ENCODE measurements around the gene DAW1. TPM values are rescaled to one million over a fixed set of nuclear protein-coding genes. Genes with fewer than 3 reads are reported as not detected.

The DAW1 gene
- total RNA-seq, 1 experiment from 2014 or later: 1.5 TPM

DNA sequence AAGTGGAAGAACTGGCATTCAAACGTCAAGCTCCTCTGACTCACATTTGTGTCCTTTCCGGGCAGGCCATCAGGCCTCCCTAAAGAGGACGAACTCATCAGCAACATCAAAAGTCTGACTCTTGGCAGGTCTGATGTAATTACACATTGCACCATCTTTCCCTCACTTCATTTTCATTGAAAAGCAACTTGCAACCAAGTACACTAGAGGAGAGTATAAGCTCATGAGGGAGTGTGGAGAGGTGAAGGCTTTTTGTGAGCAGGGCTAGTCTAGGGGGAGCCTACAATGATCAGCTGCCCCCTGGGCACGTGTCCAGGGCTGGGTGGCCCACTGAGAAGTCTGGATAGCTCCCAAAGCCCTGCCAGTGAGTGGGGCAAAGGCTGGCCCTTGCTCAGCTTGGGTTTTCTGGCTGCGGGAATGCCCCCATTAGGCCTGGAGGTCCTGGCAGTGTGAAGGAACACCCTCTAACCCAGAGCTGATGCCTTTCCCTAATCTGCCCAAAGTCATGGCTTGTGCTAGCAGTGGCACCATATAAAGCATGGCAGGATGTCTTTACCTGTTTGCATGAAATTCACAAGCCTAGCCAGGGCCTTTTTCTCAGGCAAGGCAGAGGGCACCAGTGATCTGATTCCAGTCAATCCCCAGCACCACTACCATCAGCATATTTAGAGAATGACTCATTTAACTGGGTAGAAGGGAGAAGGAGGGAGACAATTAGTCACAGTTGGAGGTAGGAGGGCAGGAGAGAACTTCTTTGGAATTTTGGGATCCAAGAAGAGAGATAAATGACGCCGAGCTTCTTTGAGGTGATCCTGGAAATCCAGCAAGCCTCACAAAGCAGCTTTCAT is 8.5 kb upstream of the DAW1 start:
- peaks cover 7% of the 10 kb centered on the region for H3F3A ChIP-seq (ENCODE audit: low read length, unreplicated experiment)
- peak overlapping the region; percentile 76 for H3K4me2 ChIP-seq (ENCODE audit: low read length)
- no peak for TF ChIP-seq EZH2 (IDR thresholded peaks at IDR 0.05; ENCODE audit: low read length, unreplicated experiment)
- TF ChIP-seq, protein P1, sequence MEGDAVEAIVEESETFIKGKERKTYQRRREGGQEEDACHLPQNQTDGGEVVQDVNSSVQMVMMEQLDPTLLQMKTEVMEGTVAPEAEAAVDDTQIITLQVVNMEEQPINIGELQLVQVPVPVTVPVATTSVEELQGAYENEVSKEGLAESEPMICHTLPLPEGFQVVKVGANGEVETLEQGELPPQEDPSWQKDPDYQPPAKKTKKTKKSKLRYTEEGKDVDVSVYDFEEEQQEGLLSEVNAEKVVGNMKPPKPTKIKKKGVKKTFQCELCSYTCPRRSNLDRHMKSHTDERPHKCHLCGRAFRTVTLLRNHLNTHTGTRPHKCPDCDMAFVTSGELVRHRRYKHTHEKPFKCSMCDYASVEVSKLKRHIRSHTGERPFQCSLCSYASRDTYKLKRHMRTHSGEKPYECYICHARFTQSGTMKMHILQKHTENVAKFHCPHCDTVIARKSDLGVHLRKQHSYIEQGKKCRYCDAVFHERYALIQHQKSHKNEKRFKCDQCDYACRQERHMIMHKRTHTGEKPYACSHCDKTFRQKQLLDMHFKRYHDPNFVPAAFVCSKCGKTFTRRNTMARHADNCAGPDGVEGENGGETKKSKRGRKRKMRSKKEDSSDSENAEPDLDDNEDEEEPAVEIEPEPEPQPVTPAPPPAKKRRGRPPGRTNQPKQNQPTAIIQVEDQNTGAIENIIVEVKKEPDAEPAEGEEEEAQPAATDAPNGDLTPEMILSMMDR (conservative IDR thresholded peaks at IDR 0.05; ENCODE audit: low read depth, low read length): peak; percentile 57
- no peaks in the 10 kb centered on the region for H3K27me3 ChIP-seq (ENCODE audit: low read length)
- ChIA-PET POLR2A (ENCODE audit: unreplicated experiment) (no interaction called here), CTCF (interaction anchor here (0.7 to 1.8 kb wide), 6 partner anchors 9 to 205 kb away, joined by 3 to 10 read pairs (median 6); no protein-coding TSS in a partner anchor)
- H3K36me3 ChIP-seq (ENCODE audit: low read depth, low read length): no peaks in the 10 kb centered on the region
- H3K9ac ChIP-seq (ENCODE audit: low read length): peak overlapping the region; percentile 80
- peak; percentile 94 for ATAC-seq
- BruUV-seq (replicated peaks): no TSS peak
- H3K9me3 ChIP-seq (ENCODE audit: low read length): no peaks in the 10 kb centered on the region
- peak overlapping the region; percentile 69 for H2AFZ ChIP-seq (ENCODE audit: low read length)
- intact Hi-C loops (cut with micrococcal nuclease): loop anchor here (1.0 to 5.0 kb wide), 6 partner anchors 14 to 206 kb away; no protein-coding TSS in a partner anchor
- H3K9me2 ChIP-seq (replicated peaks; ENCODE audit: low read length): no peaks in the 10 kb centered on the region
- H4K20me1 ChIP-seq (ENCODE audit: low read length): no peaks in the 10 kb centered on the region
- H3K4me3 ChIP-seq (ENCODE audit: low read length): peak overlapping the region; percentile 37
- peaks cover 22% of the 10 kb centered on the region for H3K4me1 ChIP-seq (ENCODE audit: insufficient read depth, low read length)
- DNase-seq: peak; percentile 95
- H3K79me2 ChIP-seq (ENCODE audit: low read length): no peaks in the 10 kb centered on the region
- H3K27ac ChIP-seq (ENCODE audit: low read length): peak overlapping the region; percentile 97

GRCh38 chr2:227864161-227864756 is 7.2 kb upstream of the DAW1 start:
- TF ChIP-seq, protein P1 (conservative IDR thresholded peaks at IDR 0.05; ENCODE audit: low read depth, low read length): no peak
- TF ChIP-seq EZH2phosphoT487 (IDR thresholded peaks at IDR 0.05; ENCODE audit: borderline replicate concordance, low read length) (no peak), EZH2 (IDR thresholded peaks at IDR 0.05; ENCODE audit: low read length, unreplicated experiment) (no peak)
- BruUV-seq (replicated peaks): no TSS peak
- Histone ChIP-seq H3K27ac (ENCODE audit: low read length) (peak overlapping the region; percentile 97), H3K4me1 (ENCODE audit: insufficient read depth, low read length) (peaks cover 22% of the 10 kb centered on the region), H3K79me2 (ENCODE audit: low read length) (no peaks in the 10 kb centered on the region), H3K9me2 (replicated peaks; ENCODE audit: low read length) (no peaks in the 10 kb centered on the region), H3K9me3 (ENCODE audit: low read length) (no peaks in the 10 kb centered on the region), H3F3A (ENCODE audit: low read length, unreplicated experiment) (peaks cover 7% of the 10 kb centered on the region), H3K4me2 (ENCODE audit: low read length) (no peak overlapping the region; the same call in 1 of the 2 replicates), H3K4me3 (ENCODE audit: low read length) (no peak overlapping the region), H4K20me1 (ENCODE audit: low read length) (no peaks in the 10 kb centered on the region), H3K27me3 (ENCODE audit: low read length) (no peaks in the 10 kb centered on the region), H2AFZ (ENCODE audit: low read length) (no peak overlapping the region), H3K36me3 (ENCODE audit: low read depth, low read length) (no peaks in the 10 kb centered on the region), H3K9ac (ENCODE audit: low read length) (no peak overlapping the region)
- intact Hi-C loops (cut with micrococcal nuclease): loop anchor here (5.0 kb wide), 1 partner anchor 207 kb away; no protein-coding TSS in a partner anchor
- DNase-seq (no peak), ATAC-seq (no peak)
- ChIA-PET POLR2A (ENCODE audit: unreplicated experiment) (no interaction called here), CTCF (no interaction called here)

- H2AFZ ChIP-seq (ENCODE audit: low read length): no peak overlapping the region
- DNase-seq: no peak
- no peak for TF ChIP-seq EZH2 (IDR thresholded peaks at IDR 0.05; ENCODE audit: low read length, unreplicated experiment)
- TF ChIP-seq, protein P1 (conservative IDR thresholded peaks at IDR 0.05; ENCODE audit: low read depth, low read length): no peak
- no peak for TF ChIP-seq EZH2phosphoT487 (IDR thresholded peaks at IDR 0.05; ENCODE audit: borderline replicate concordance, low read length)
- BruUV-seq (replicated peaks): no TSS peak
- H3K4me1 ChIP-seq (ENCODE audit: insufficient read depth, low read length): peaks cover 30% of the 10 kb centered on the region
- ChIA-PET POLR2A (ENCODE audit: unreplicated experiment) (no interaction called here), CTCF (no interaction called here)
- peaks cover 7% of the 10 kb centered on the region for H3F3A ChIP-seq (ENCODE audit: low read length, unreplicated experiment)
- H3K9ac ChIP-seq (ENCODE audit: low read length): no peak overlapping the region
- no peaks in the 10 kb centered on the region for H3K27me3 ChIP-seq (ENCODE audit: low read length)
- H3K27ac ChIP-seq (ENCODE audit: low read length): no peak overlapping the region
- H3K79me2 ChIP-seq (ENCODE audit: low read length): no peaks in the 10 kb centered on the region
- intact Hi-C loops (cut with micrococcal nuclease): no loop called here
- no peaks in the 10 kb centered on the region for H4K20me1 ChIP-seq (ENCODE audit: low read length)
- no peaks in the 10 kb centered on the region for H3K9me3 ChIP-seq (ENCODE audit: low read length)
- no peak for ATAC-seq
- no peak overlapping the region for H3K4me3 ChIP-seq (ENCODE audit: low read length)
- H3K9me2 ChIP-seq (replicated peaks; ENCODE audit: low read length): no peaks in the 10 kb centered on the region
- no peak overlapping the region for H3K4me2 ChIP-seq (ENCODE audit: low read length)
- no peaks in the 10 kb centered on the region for H3K36me3 ChIP-seq (ENCODE audit: low read depth, low read length)
Observed at GRCh38 chr2:227865291-227865690, 6.1 kb upstream of the DAW1 start.

Data from PC-3 (cell line).